Measurements from ENCODE around the gene PAK5.
A peak's percentile ranks its signal among the peaks of the same experiment; 100 is the strongest.

PAK5 gene

GRCh38 chr20:9617940-9618339 lies 220.9 kb downstream of the PAK5 start:
- peak; percentile 22 for TF ChIP-seq CTCF (IDR thresholded peaks at IDR 0.05; ENCODE audit: low read depth, low read length, missing control alignments)
- no peak for DNase-seq (ENCODE audit: extremely low read depth, low read depth)
- no peak overlapping the region for H3K4me3 ChIP-seq (replicated peaks; ENCODE audit: low read depth, low read length)

- TF ChIP-seq CTCF (IDR thresholded peaks at IDR 0.05; ENCODE audit: low read depth, low read length, missing control alignments): peak; percentile 60
- no peak overlapping the region for H3K4me3 ChIP-seq (replicated peaks; ENCODE audit: low read depth, low read length)
- DNase-seq (ENCODE audit: extremely low read depth, low read depth): peak; percentile 44
Observed at GRCh38 chr20:9616833-9617461, 221.9 kb downstream of the PAK5 start.

- DNase-seq (ENCODE audit: extremely low read depth, low read depth): no peak
Observed at GRCh38 chr20:9616455-9616805, 222.4 kb downstream of the PAK5 start.

GRCh38 chr20:9615766-9616454 lies 223.0 kb downstream of the PAK5 start:
- no peak for DNase-seq (ENCODE audit: extremely low read depth, low read depth)

More at GRCh38 chr20:9616455-9616805, 222.4 kb downstream of the PAK5 start:
- no peak for TF ChIP-seq CTCF (IDR thresholded peaks at IDR 0.05; ENCODE audit: low read depth, low read length, missing control alignments)
- no peak overlapping the region for H3K4me3 ChIP-seq (replicated peaks; ENCODE audit: low read depth, low read length)

GRCh38 chr20:9615118-9615517 lies 223.8 kb downstream of the PAK5 start:
- no peak overlapping the region for H3K4me3 ChIP-seq (replicated peaks; ENCODE audit: low read depth, low read length)
- DNase-seq (ENCODE audit: extremely low read depth, low read depth): no peak
- no peak for TF ChIP-seq CTCF (IDR thresholded peaks at IDR 0.05; ENCODE audit: low read depth, low read length, missing control alignments)

More at GRCh38 chr20:9615766-9616454, 223.0 kb downstream of the PAK5 start:
- H3K4me3 ChIP-seq (replicated peaks; ENCODE audit: low read depth, low read length): no peak overlapping the region
- TF ChIP-seq CTCF (IDR thresholded peaks at IDR 0.05; ENCODE audit: low read depth, low read length, missing control alignments): no peak

- no peak for DNase-seq (ENCODE audit: extremely low read depth, low read depth)
- H3K4me3 ChIP-seq (replicated peaks; ENCODE audit: low read depth, low read length): no peak overlapping the region
- no peak for TF ChIP-seq CTCF (IDR thresholded peaks at IDR 0.05; ENCODE audit: low read depth, low read length, missing control alignments)
Observed at GRCh38 chr20:9613871-9614270, 225.0 kb downstream of the PAK5 start.
